ENCODE data around the gene LATS2.
A peak's percentile ranks its signal among the peaks of the same experiment; 100 is the strongest.

LATS2 gene

DNA sequence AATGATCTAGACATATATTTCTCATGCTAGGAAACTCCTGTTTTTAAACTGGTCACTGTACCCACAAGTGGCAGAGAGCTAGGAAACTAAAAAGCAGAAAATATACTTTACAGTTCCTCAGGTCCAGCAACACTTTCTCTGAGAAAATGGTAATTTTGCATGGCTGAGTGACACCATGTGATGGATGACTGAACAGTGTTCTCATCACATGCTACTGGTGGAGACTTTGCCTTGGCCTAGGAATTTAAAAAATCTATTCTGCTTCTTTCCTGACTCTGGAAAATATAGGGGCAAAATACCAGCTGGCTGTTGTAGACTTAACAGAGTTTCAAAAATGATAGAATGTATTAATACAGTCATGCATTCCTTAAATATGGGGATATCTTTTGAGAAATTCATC, 50.0 kb downstream of the LATS2 start:
- DNase-seq (ENCODE audit: low read depth): no peak
- no peak overlapping the region for H3K4me3 ChIP-seq (ENCODE audit: low read depth, low read length)
- TF ChIP-seq MAX (IDR thresholded peaks at IDR 0.05; ENCODE audit: low read depth, low read length) (no peak), CTCF (IDR thresholded peaks at IDR 0.05; ENCODE audit: low read depth, low read length) (no peak), MYC (IDR thresholded peaks at IDR 0.05; ENCODE audit: low read depth, low read length) (no peak), POLR2A (IDR thresholded peaks at IDR 0.05; ENCODE audit: extremely low read depth, insufficient read length) (no peak)

- DNase-seq (ENCODE audit: low read depth): peak; percentile 40
- no peak overlapping the region for H3K4me3 ChIP-seq (ENCODE audit: low read depth, low read length)
- no peak for TF ChIP-seq MYC (IDR thresholded peaks at IDR 0.05; ENCODE audit: low read depth, low read length)
- TF ChIP-seq CTCF (IDR thresholded peaks at IDR 0.05; ENCODE audit: low read depth, low read length): no peak
- no peak for TF ChIP-seq MAX (IDR thresholded peaks at IDR 0.05; ENCODE audit: low read depth, low read length)
- TF ChIP-seq POLR2A (IDR thresholded peaks at IDR 0.05; ENCODE audit: extremely low read depth, insufficient read length): no peak
Observed at GRCh38 chr13:21010621-21011020, 50.8 kb downstream of the LATS2 start.

DNA sequence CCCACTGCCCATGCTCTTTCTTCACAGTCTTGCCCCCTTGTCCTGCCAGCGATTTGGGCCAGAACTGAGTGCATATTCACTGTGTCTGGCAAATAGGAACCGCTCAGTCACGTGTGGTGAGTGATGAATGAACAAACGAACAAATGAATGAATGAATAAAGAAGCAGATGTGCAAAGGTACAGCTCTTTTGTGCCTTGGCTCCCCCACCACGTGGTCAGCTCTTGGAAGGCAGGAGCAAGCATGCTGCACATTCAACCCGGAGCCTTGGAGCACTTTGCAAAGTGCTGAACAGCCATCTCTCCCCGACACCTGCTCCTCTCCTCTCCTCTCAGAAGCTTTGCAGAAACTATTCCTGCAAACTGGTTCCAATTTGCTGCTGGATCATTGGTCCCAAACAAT, 52.4 kb downstream of the LATS2 start:
- TF ChIP-seq MAX (IDR thresholded peaks at IDR 0.05; ENCODE audit: low read depth, low read length) (no peak), POLR2A (IDR thresholded peaks at IDR 0.05; ENCODE audit: extremely low read depth, insufficient read length) (no peak), CTCF (IDR thresholded peaks at IDR 0.05; ENCODE audit: low read depth, low read length) (no peak), MYC (IDR thresholded peaks at IDR 0.05; ENCODE audit: low read depth, low read length) (no peak)
- H3K4me3 ChIP-seq (ENCODE audit: low read depth, low read length): no peak overlapping the region
- DNase-seq (ENCODE audit: low read depth): no peak

- no peak overlapping the region for H3K4me3 ChIP-seq (ENCODE audit: low read depth, low read length)
- DNase-seq (ENCODE audit: low read depth): no peak
- no peak for TF ChIP-seq POLR2A (IDR thresholded peaks at IDR 0.05; ENCODE audit: extremely low read depth, insufficient read length)
Observed at GRCh38 chr13:21008026-21008425, 53.4 kb downstream of the LATS2 start.

- H3K4me3 ChIP-seq (ENCODE audit: low read depth, low read length): no peak overlapping the region
- no peak for DNase-seq (ENCODE audit: low read depth)
- TF ChIP-seq MYC (IDR thresholded peaks at IDR 0.05; ENCODE audit: low read depth, low read length) (no peak), MAX (IDR thresholded peaks at IDR 0.05; ENCODE audit: low read depth, low read length) (no peak), POLR2A (IDR thresholded peaks at IDR 0.05; ENCODE audit: extremely low read depth, insufficient read length) (no peak), CTCF (IDR thresholded peaks at IDR 0.05; ENCODE audit: low read depth, low read length) (no peak)
Observed at GRCh38 chr13:21006141-21007005, 55.0 kb downstream of the LATS2 start.

- no peak overlapping the region for H3K4me3 ChIP-seq (ENCODE audit: low read depth, low read length)
- no peak for DNase-seq (ENCODE audit: low read depth)
- TF ChIP-seq POLR2A (IDR thresholded peaks at IDR 0.05; ENCODE audit: extremely low read depth, insufficient read length): no peak
- no peak for TF ChIP-seq MYC (IDR thresholded peaks at IDR 0.05; ENCODE audit: low read depth, low read length)
- no peak for TF ChIP-seq CTCF (IDR thresholded peaks at IDR 0.05; ENCODE audit: low read depth, low read length)
- no peak for TF ChIP-seq MAX (IDR thresholded peaks at IDR 0.05; ENCODE audit: low read depth, low read length)
Observed at GRCh38 chr13:21005193-21005592, 56.2 kb downstream of the LATS2 start.
